Measurements from ENCODE around the gene BMP3.

The BMP3 gene

DNA sequence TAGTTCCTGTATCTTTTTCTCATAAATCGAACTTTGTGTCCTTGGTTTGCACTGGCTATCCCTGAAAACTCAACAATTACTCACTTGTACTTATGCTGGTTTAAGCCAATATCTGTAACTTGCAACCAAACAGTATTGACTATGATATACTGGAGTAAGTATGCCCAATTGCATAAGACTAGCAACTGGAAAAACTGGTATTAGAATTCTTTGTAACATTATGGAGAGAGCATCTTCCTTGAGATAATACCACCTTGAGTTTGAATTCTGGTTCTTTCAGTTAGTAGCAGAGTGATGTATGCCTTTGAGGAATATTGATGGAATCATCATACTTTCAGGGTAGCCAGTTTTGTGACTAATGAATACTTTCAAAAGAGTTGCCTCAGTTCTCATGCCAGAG, 28.1 kb downstream of the BMP3 start:
- TF ChIP-seq EZH2 (IDR thresholded peaks at IDR 0.05): no peak
- TF ChIP-seq POLR2AphosphoS5 (IDR thresholded peaks at IDR 0.05; ENCODE audit: borderline replicate concordance, low read depth, low read length): no peak
- TF ChIP-seq FOXP2 (optimal IDR thresholded peaks at IDR 0.05; ENCODE audit: control extremely low read depth, extremely low read length, insufficient read depth): no peak
- no peak overlapping the region for H3K9ac ChIP-seq (ENCODE audit: insufficient read length)
- no peaks in the 10 kb centered on the region for H3K36me3 ChIP-seq (ENCODE audit: insufficient read depth, low read length)
- H3K9me3 ChIP-seq (ENCODE audit: low read depth, low read length): no peaks in the 10 kb centered on the region
- no peak overlapping the region for H3K4me3 ChIP-seq
- DNase-seq (ENCODE audit: low read depth, low spot score): no peak
- no peak overlapping the region for H3K27ac ChIP-seq

- TF ChIP-seq FOXP2 (optimal IDR thresholded peaks at IDR 0.05; ENCODE audit: control extremely low read depth, extremely low read length, insufficient read depth) (no peak), EZH2 (IDR thresholded peaks at IDR 0.05) (no peak), POLR2AphosphoS5 (IDR thresholded peaks at IDR 0.05; ENCODE audit: borderline replicate concordance, low read depth, low read length) (no peak)
- no peak overlapping the region for H3K9ac ChIP-seq (ENCODE audit: insufficient read length)
- H3K36me3 ChIP-seq (ENCODE audit: insufficient read depth, low read length): no peaks in the 10 kb centered on the region
- no peak overlapping the region for H3K4me3 ChIP-seq
- H3K9me3 ChIP-seq (ENCODE audit: low read depth, low read length): no peaks in the 10 kb centered on the region
- DNase-seq (ENCODE audit: low read depth, low spot score): no peak
- H3K27ac ChIP-seq: no peak overlapping the region
Observed at GRCh38 chr4:81060587-81061343, 30.3 kb downstream of the BMP3 start.

GRCh38 chr4:81061344-81061730, 30.8 kb downstream of the BMP3 start:
- H3K36me3 ChIP-seq (ENCODE audit: insufficient read depth, low read length): no peaks in the 10 kb centered on the region
- DNase-seq (ENCODE audit: low read depth, low spot score): no peak
- H3K9ac ChIP-seq (ENCODE audit: insufficient read length): no peak overlapping the region
- no peak for TF ChIP-seq FOXP2 (optimal IDR thresholded peaks at IDR 0.05; ENCODE audit: control extremely low read depth, extremely low read length, insufficient read depth)
- no peak for TF ChIP-seq EZH2 (IDR thresholded peaks at IDR 0.05)
- no peak for TF ChIP-seq POLR2AphosphoS5 (IDR thresholded peaks at IDR 0.05; ENCODE audit: borderline replicate concordance, low read depth, low read length)
- H3K9me3 ChIP-seq (ENCODE audit: low read depth, low read length): no peaks in the 10 kb centered on the region
- H3K27ac ChIP-seq: no peak overlapping the region
- H3K4me3 ChIP-seq: no peak overlapping the region

GRCh38 chr4:81062001-81062400, 31.5 kb downstream of the BMP3 start:
- H3K27ac ChIP-seq: no peak overlapping the region
- H3K4me3 ChIP-seq: no peak overlapping the region
- no peaks in the 10 kb centered on the region for H3K9me3 ChIP-seq (ENCODE audit: low read depth, low read length)
- no peak overlapping the region for H3K9ac ChIP-seq (ENCODE audit: insufficient read length)
- H3K36me3 ChIP-seq (ENCODE audit: insufficient read depth, low read length): no peaks in the 10 kb centered on the region
- no peak for DNase-seq (ENCODE audit: low read depth, low spot score)
- TF ChIP-seq FOXP2 (optimal IDR thresholded peaks at IDR 0.05; ENCODE audit: control extremely low read depth, extremely low read length, insufficient read depth) (no peak), POLR2AphosphoS5 (IDR thresholded peaks at IDR 0.05; ENCODE audit: borderline replicate concordance, low read depth, low read length) (no peak)

- Histone ChIP-seq H3K4me3 (no peak overlapping the region), H3K27ac (no peak overlapping the region), H3K9me3 (ENCODE audit: low read depth, low read length) (no peaks in the 10 kb centered on the region), H3K9ac (ENCODE audit: insufficient read length) (no peak overlapping the region), H3K36me3 (ENCODE audit: insufficient read depth, low read length) (no peaks in the 10 kb centered on the region)
- DNase-seq (ENCODE audit: low read depth, low spot score): no peak
- TF ChIP-seq POLR2AphosphoS5 (IDR thresholded peaks at IDR 0.05; ENCODE audit: borderline replicate concordance, low read depth, low read length) (no peak), FOXP2 (optimal IDR thresholded peaks at IDR 0.05; ENCODE audit: control extremely low read depth, extremely low read length, insufficient read depth) (no peak), EZH2 (IDR thresholded peaks at IDR 0.05) (no peak)
Observed at GRCh38 chr4:81065446-81065845, 34.9 kb downstream of the BMP3 start.

DNA sequence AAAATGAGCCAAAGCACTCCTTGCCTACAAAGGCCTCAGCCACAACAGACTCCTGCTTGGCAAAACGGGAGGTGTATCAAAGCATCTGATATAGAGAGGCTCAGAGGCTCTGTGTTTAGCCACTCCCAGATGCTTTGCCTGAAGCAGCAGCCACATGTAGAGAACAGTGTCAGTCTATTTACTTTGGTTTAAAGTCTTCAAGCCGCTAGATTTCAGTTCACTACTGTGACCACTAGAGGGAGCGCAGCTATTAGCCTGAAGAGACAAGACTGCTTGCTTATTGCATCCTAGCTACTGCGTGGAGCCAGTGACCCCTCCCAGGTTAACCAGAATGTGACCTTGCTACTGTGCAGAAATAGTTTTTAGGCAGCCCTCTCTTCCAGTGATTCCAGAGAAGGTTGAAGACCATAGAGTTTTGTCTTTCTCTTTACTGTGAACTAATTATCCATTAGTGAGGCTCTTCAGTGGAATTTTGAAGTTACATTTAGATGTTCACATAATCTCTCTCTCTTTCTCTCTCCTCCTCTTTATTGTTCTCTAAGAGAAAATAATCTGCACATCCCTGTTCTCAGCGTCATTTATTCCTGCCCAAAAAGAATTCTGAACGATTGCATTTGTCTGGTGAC, 39.3 kb downstream of the BMP3 start:
- H3K9me3 ChIP-seq (ENCODE audit: low read depth, low read length): no peaks in the 10 kb centered on the region
- H3K4me3 ChIP-seq: no peak overlapping the region
- DNase-seq (ENCODE audit: low read depth, low spot score): peak; percentile 96
- H3K9ac ChIP-seq (ENCODE audit: insufficient read length): no peak overlapping the region
- no peaks in the 10 kb centered on the region for H3K36me3 ChIP-seq (ENCODE audit: insufficient read depth, low read length)
- TF ChIP-seq POLR2AphosphoS5 (IDR thresholded peaks at IDR 0.05; ENCODE audit: borderline replicate concordance, low read depth, low read length): no peak
- no peak overlapping the region for H3K27ac ChIP-seq

- Histone ChIP-seq H3K27ac (no peak overlapping the region), H3K9ac (ENCODE audit: insufficient read length) (no peak overlapping the region), H3K36me3 (ENCODE audit: insufficient read depth, low read length) (no peaks in the 10 kb centered on the region), H3K4me3 (no peak overlapping the region), H3K9me3 (ENCODE audit: low read depth, low read length) (no peaks in the 10 kb centered on the region; the same call in 1 of the 2 replicates)
- TF ChIP-seq POLR2AphosphoS5 (IDR thresholded peaks at IDR 0.05; ENCODE audit: borderline replicate concordance, low read depth, low read length) (no peak), EZH2 (IDR thresholded peaks at IDR 0.05) (no peak), FOXP2 (optimal IDR thresholded peaks at IDR 0.05; ENCODE audit: control extremely low read depth, extremely low read length, insufficient read depth) (no peak)
- DNase-seq (ENCODE audit: low read depth, low spot score): no peak
Observed at GRCh38 chr4:81071013-81071412, 40.5 kb downstream of the BMP3 start.

DNA sequence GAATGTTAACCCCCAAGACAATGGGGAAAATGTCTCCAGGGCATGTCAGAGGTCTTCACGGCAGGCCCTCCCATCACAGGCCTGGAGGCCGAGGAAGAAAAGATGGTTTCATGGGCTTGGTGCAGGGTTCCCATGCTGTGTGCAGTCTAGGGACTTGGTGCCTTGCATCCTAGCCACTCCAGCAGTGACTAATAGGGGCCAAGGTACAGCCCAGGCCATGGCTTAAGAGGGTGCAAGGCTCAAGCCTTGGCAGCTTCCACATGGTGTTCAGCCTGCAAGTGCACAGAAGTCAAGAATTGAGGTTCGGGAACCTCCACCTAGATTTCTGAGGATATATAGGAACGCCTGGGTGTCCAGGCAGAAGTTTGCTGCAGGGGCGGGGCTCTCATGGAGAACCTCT, 50.6 kb downstream of the BMP3 start:
- no peaks in the 10 kb centered on the region for H3K36me3 ChIP-seq (ENCODE audit: insufficient read depth, low read length)
- H3K9ac ChIP-seq (ENCODE audit: insufficient read length): no peak overlapping the region
- no peak for DNase-seq (ENCODE audit: low read depth, low spot score)
- TF ChIP-seq FOXP2 (optimal IDR thresholded peaks at IDR 0.05; ENCODE audit: control extremely low read depth, extremely low read length, insufficient read depth) (no peak), EZH2 (IDR thresholded peaks at IDR 0.05) (no peak), POLR2AphosphoS5 (IDR thresholded peaks at IDR 0.05; ENCODE audit: borderline replicate concordance, low read depth, low read length) (no peak)
- H3K9me3 ChIP-seq (ENCODE audit: low read depth, low read length): no peaks in the 10 kb centered on the region
- H3K27ac ChIP-seq: no peak overlapping the region
- no peak overlapping the region for H3K4me3 ChIP-seq
